Cerebellar cortex (tissue), 1 donor: ENCODE data around the gene CTSK.
"Not testable (repeated sequence)": the region's sequence is repeated elsewhere in the genome, so short reads cannot be mapped to it uniquely, and the experiment has no call there.

Experiments
- DNase-seq: peaks from one replicate; pipeline ENCODE4 v3.0.0-alpha.2; 2015; ENCODE audit warnings: low spot score

CTSK gene

GRCh38 chr1:150805899-150806298 is 2.2 kb downstream of the CTSK start:
- DNase-seq: no peak

- no peak for DNase-seq
Measured at GRCh38 chr1:150804671-150805070, 3.4 kb downstream of the CTSK start.

DNA sequence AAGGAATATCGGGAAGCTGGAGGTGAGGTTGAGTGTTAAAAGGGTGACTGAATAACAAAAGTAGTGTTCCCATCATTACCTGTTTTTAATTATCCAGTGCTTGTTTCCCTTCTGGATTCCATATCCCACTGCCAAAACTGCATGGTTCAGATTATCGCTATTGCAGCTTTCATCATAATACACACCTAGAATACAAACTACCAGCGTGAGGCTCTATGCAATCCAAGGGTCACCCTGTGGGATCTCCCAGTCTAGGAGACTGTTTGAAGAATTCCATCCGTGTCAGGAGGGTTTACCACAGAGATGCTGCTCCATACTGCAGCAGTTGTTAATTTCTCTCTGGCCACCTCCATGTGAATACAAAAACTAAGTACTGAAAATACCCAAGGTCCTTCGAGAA is 9.0 kb downstream of the CTSK start:
- no peak for DNase-seq

GRCh38 chr1:150798525-150798924 is 9.5 kb downstream of the CTSK start:
- no peak for DNase-seq

DNA sequence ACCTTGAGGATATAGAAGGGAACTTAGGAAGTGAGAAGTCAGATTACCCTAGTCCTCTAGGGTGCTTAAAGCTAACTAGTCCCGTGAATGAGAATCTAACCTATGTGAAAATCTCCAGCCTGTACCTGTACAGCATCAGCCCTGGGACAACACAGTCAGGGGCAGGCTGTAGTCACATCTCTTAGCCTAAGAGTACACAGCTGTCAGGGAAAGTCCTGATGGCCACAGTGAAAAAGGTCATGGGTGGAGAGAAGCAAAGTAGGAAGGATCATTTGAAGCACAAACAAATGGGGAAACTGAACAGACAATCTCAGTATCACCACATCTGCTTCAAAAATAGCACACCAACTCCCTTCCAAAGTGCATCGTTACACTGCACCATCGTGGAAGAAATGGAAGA is 11.7 kb downstream of the CTSK start:
- DNase-seq: no peak

GRCh38 chr1:150793778-150794177 is 14.3 kb downstream of the CTSK start:
- not testable (repeated sequence) for DNase-seq

DNA sequence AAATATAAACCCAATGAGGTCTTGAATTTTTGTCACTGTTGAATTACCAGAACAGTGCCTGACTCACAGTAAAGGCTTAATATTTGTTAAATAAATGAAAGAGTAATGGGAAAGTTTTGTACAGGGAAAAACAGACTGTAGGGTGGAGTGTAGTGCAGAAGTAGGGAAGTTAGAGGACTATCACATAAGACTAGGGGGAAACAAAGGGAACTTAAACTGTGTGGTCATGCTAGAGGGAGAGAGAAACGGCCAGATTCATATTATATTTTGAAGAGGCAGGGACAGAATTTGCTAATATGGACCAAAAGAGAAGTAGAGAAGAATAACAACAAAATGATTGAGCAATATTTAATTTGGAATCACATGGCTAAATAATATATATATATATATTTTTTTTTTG is 14.8 kb downstream of the CTSK start:
- no peak for DNase-seq

DNA sequence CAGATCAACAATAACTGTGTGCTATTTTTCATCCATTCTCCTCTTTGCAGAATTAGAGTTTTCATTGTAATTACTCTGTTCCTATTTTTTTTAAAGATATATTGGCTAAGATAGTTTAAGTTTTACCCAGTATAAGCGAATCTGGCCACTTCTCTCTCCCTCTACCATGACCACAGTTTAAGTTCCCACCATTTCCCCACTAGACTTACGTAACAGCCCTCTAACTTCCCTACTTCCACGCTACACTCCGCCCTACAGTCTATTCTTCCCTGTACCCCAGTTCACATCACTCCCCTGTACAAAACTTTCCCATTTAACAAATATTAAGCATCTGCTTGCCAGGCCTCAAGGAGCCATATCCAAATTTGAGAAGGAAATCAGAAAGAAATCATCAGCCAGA is 16.5 kb downstream of the CTSK start:
- no peak for DNase-seq

DNA sequence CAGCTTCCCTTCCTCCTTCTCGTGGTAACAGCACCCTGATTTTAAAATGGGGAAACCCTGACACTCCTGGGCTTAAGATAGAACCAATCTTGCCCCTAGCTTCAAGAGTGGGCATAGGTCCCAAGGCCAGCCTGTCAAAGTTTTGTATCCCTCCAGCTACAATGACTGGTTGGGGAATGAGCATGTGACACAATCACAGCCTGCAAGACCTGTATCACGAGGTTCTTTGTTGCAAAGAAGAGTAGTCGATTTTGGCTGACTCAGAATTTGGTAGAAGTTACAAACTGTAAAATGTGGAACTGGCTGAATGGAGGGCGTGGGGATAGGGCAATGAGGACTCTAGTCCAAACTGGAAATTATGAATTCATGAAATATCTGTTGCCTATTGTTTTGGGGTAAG is 18.7 kb downstream of the CTSK start:
- no peak for DNase-seq

GRCh38 chr1:150788946-150789345 is 19.1 kb downstream of the CTSK start:
- DNase-seq: no peak

- DNase-seq: no peak
Measured at GRCh38 chr1:150787455-150787854, 20.6 kb downstream of the CTSK start.

DNA sequence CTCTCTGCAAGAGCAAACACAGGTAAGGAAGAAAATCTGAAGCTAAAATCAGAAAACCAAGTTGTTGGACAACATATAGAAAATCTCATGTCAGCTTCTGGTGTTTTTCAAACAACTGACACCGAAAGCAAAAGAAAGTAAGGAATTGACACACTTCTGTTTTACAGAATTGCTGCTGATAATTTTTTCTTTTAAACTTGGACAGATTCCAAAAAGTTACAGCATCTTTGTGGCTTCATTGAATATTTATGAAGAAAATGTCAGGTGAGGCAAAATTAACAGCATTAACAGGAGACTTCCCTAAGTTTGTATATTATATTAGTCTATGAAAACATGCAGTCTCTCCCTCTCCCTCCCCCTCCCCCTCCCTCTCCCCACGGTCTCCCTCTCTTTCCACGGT is 27.6 kb downstream of the CTSK start:
- no peak for DNase-seq

- DNase-seq: no peak
Measured at GRCh38 chr1:150778409-150778808, 29.7 kb downstream of the CTSK start.

DNA sequence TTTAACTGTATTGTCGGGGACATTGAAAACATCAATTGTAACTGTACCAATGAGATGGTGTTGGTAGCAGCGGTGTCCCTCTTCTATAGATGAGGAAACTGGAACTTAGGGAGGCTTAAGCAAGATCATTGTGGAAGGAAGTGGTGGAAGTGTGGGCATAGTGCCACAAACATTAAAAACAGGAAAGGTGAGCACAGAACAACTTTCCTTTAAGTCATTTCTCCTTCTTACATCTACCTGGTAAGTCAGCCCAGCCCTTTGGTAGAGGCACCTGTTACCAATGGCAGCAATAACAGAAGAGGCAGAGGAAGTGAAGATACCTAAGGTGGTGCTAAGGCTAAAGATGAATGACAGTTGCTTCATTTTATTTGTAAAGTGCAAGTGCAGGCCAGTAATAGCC is 30.5 kb downstream of the CTSK start:
- no peak for DNase-seq

GRCh38 chr1:150775931-150776505 is 32.0 kb downstream of the CTSK start:
- not testable (repeated sequence) for DNase-seq

DNA sequence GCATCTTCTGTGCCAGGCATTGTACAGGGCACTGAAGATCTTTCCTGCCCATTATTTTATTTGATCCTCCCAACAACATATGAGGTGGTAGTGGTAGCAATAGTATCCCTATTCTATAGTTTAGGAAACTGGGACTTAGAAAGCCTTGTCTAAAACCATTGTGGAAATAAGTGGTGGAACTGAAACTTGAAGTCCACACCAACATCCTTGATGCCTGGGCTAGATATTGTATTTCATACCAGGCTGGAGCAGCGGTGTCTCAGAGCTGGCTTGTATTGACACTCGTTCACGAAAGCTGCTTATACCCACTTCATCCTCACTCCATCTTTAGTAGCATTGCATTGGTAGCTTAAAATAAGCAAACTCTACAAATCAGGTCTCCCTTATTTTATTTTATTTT is 32.8 kb downstream of the CTSK start:
- DNase-seq: no peak

DNA sequence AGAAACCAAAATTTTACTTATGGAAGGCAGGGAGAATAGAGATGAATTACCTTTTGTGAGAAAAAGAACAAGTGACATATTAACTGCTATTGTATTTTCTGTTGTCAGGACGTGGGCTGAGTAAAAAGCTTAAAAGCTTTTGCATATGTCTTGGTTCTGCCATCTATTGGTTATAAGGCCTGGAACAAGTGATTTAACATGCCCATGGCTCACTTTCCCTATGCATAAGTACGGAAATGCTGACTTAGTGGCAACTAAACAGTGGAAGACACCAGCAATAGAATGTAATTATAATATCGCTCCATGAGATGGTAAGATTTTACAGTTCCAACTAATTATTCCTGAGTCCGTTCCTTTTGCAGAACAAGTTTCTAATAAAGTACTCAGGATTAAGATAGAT is 35.7 kb downstream of the CTSK start:
- DNase-seq: no peak

GRCh38 chr1:150767704-150768103 is 40.4 kb downstream of the CTSK start:
- not testable (repeated sequence) for DNase-seq

DNA sequence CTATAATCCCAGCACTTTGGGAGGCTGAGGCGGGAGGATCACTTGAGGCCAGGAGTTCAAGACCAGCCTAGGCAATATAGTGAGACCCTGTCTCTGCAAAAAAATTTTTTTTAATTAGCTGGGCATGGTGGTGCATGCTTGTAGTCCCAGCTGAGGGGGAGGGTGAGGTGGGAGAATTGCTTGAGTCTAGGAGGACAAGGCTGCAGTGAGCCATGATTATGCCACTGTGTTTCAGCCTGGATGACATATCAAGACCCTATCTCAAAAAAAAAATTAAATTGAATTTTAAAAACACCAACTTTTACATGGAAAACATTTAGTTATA is 42.1 kb downstream of the CTSK start:
- not testable (repeated sequence) for DNase-seq

DNA sequence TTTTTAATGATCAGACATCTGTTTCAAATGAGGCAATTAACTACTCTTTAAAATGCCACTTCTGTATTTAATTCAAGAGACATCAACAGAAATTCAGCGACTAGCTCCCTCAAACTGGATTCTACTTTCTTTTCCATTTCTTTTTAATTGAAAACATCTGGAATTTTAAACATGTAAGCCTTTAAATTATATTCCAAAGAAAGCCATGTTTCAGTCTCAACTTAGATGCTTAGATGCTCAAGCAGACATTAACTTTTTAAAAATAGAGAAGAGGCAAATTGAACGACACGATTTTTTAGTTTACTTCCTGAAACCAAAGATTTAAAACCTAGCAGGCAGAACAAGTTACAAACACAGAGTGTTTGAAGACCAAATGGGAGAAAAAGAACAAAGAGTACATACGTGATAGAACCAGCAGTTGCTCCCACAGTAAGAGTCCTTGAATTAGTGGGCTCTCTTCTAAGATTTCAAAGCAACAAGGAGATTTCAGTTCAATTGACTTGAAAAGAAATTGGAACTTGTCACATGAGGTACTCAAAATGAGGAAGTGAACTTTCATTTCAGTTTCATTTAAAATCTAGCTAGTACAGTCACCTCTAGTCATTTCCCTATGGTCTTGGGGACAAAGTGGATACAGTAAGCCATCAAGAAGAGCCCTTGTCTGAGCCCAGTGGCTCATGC is 42.6 kb downstream of the CTSK start, which contains the start of gene CTSS:
Gene CTSS (minus strand): TSS at position 483 of the 681 bp plus-strand sequence. CDS start 1,015 bp downstream, outside the sequence.
- DNase-seq: peak; percentile 2

- DNase-seq: no peak
Measured at GRCh38 chr1:150764617-150765101, 43.4 kb downstream of the CTSK start.

DNA sequence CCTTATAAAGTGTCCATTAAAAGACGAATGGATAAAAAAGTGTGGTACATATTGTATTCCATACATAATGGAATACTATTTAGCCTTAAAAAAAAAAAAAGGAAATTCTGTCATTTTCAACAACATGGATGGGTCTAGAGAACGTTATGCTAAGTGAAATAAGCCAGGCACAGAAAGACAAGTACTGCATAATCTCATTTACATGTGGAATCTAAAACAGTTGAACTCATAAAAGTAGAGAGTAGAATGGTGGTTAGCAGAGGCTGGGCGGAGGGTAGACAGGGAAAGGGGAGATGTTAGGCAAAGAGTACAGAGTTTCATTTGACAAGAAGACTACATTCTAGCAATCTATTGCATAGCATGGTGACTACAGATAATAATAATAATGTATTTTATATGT is 45.0 kb downstream of the CTSK start:
- no peak for DNase-seq

DNA sequence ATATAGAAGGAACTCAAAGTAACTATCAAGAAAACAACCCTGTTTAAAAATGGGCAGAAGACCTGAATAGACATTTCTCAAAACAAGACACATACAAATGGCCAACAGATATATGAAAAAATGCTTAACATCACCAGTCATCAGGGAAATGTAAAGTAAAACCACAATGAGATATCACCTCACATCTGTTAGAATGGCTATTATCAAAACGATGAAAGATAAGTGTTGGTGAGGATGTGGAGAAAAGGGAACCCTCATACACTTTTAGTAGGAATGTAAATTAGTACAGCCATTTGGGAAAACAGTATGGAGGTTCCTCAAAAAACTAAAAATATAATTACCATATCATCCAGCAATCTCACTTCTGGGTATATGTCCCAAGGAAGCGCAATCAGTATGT is 45.5 kb downstream of the CTSK start:
- DNase-seq: no peak

DNA sequence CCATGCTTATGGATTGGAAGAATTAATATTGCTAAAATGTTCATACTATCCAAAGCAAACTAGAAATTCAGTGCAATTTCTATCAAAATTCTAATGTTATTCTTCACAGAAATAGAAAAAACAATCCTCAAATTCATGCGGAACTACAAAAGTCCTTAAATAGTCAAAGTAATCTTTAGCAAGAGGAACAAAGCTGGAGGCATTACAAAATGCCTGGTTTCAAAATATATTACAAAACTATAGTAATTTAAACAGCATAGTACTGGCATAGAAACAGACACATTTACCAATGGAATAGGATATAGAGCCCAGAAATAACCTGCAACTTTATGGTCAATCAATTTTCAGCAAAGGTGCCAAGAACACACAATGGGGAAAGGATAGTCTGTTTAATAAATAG is 46.3 kb downstream of the CTSK start:
- DNase-seq: no peak
